Measurements from ENCODE around the gene MYO3B. TPM values are rescaled to one million over a fixed set of nuclear protein-coding genes. Genes with fewer than 3 reads are reported as not detected.
"Not testable (repeated sequence)": the region's sequence is repeated elsewhere in the genome, so short reads cannot be mapped to it uniquely, and the experiment has no call there.

Gene MYO3B
- polyA plus RNA-seq, 3 donors, result 6.5 to 7.7 (median 6.7) TPM

DNA sequence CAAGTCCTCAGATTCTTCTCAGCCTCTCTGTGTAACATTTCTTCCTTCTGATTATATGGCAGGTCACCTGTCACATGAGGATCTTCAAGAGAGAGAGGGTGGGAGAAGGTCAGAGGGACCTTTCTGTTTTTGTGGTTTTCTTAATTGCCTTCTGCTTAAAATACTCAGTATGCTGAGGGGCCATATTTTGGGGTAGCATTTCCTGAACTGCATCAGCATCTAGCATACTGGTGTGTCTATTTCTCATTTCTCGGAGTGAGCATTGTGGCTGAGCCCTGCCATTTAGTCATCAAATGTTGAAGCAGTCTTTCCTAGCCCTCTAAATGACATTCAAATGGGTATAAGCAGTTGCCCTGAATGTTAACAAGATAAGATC lies 162.7 kb downstream of the MYO3B start:
- no peak for DNase-seq

DNA sequence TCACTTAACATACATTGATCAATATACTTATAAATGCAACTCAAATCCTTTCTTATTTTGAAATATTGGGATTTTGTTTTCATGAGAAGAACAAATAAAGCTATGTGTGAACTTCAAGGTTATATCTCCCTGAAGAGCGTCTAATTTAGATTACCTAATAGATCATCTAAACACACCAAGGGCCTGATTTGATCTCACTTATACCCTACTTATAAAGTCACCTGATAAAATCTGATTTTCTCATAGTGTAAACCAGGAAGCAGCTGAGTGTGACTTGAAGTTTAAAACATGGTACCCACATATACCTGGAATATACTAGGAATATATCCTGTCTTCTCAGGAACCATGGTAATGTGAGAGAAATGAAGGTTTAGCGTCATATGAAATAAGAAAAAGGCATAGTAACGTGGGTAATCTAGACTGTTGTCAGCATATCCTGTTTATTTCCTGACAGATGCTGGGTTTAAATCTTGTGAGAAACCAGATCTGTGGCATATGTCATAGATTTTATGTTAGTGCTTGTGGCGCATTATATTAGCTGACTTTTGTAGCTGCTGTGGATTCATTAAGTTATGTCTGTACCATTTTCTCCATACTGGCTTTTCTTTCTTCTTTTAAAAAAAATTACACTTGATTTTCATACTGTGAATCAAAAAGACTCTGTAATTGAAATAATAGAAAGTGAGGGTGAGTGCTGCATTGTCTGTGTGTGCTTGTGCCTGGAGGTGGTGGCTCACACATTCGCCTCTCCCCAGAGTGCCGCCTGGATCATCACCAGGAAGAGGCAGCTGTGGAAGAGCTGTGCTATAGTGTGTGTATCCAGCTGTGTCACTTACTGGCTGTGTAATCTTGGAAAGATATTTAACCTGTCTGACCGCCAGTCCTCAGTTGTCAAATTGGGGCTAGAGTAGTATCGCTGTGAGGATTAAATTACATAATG lies 164.0 kb downstream of the MYO3B start:
- no peak for DNase-seq

DNA sequence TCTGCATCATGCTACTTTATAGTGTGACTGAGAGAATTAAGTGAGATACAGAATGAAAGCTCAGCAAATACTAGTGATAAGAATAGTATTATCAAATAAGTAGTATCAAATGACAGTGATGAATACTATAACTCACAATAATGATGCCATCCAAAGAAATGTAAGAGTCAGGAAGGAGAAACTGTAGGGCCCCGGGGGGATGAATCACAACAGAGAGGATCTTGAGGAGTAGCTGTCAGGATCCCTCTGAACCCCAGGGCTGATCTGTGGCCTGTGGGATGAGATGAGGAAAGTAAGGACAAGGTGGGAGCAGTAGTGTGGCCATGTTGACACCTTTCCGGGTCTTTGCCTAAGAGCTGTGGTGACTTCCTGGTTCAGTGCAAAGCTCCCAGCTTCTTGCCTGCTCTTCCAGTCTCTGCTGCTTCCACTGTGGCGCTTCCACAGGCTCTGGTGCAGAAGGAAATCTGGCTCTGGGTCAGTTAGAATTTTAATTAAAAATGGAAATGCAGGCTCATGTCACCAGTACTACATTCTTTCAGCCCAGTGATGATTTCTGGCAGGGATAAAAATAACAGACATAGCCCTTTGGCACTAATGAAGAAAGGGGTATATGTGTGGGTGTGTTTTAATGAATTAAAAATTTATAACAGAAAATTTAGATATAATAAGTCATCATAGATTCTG lies 166.9 kb downstream of the MYO3B start:
- no peak for DNase-seq

GRCh38 chr2:170345607-170346006 lies 167.7 kb downstream of the MYO3B start:
- no peak for DNase-seq

DNA sequence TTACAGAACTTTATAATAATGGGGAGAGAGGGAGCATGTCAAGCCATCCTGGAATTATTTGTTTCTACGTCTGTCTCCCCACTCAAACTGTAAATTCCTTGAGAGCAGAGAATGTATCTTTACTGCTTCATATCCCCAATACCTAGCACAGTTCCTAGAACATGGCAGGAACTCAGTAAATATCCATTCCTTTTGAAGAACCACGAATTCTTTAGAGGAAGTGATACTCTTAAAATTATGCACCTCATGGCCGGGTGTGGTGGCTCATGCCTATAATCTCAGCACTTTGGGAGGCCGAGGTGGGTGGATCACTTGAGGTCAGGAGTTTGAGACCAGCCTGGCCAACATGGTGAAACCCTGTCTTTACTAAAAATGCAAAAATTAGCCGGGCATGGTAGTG lies 171.3 kb downstream of the MYO3B start:
- not testable (repeated sequence) for DNase-seq

DNA sequence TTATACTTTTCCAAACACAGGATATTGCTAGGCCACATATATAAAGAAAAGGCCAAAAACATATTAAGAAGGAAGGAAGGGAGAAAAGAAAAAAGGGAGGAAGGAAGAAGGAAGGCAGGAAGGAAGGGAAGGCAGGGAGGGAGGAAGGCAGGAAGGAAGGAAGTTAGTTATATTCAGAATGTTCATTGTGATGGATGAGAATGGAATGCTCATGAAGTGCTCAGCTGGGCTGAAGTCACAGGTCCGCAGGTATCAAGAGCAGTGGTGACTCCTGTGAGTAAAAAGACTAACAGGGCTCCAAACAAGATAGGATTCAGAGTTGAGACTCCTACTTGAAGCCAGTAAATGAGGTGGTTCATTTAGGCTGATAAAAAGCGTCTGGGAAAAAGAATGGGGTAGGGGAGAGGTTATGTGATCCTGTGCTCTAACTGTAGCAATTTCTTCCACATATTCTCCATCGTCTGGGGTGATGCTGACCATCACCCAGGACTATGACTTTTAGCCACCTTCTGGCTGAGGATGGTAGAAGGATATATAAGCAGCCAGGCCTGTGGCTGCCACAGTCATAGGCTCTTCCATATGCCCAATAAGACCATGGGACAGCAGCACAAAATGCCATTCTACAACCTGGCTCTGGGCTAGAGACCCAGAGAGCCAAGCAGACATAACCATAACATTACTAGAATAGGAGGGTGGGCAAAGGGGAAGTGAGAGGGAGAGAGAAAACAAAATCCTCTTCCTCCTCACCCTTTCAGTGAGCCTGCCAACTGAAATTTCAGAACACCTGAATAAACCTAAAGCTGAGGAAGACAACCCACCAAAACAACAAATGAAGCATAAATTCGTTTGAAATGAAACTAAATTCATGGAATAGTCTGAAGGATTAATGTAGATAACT lies 173.2 kb downstream of the MYO3B start:
- DNase-seq, result no peak

DNA sequence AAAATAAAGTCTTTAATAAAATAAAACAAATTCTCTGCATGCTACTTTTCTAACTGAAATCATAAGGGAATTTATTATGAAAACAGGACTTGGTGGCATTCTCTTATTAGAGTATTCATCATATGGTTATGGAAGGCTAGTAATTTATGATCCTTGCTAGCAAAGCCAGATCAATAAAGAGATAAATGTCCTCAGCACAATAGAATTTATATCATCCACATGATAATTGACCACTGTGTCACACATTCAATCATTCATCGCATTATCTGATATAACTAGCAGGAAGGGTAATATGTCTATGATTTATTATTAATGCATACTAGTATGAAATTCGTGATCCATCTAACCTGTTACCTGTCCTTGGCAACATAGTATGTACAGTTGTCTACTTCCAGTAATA lies 175.8 kb downstream of the MYO3B start:
- DNase-seq, result no peak

GRCh38 chr2:170354388-170354787 lies 176.4 kb downstream of the MYO3B start:
- no peak for DNase-seq

DNA sequence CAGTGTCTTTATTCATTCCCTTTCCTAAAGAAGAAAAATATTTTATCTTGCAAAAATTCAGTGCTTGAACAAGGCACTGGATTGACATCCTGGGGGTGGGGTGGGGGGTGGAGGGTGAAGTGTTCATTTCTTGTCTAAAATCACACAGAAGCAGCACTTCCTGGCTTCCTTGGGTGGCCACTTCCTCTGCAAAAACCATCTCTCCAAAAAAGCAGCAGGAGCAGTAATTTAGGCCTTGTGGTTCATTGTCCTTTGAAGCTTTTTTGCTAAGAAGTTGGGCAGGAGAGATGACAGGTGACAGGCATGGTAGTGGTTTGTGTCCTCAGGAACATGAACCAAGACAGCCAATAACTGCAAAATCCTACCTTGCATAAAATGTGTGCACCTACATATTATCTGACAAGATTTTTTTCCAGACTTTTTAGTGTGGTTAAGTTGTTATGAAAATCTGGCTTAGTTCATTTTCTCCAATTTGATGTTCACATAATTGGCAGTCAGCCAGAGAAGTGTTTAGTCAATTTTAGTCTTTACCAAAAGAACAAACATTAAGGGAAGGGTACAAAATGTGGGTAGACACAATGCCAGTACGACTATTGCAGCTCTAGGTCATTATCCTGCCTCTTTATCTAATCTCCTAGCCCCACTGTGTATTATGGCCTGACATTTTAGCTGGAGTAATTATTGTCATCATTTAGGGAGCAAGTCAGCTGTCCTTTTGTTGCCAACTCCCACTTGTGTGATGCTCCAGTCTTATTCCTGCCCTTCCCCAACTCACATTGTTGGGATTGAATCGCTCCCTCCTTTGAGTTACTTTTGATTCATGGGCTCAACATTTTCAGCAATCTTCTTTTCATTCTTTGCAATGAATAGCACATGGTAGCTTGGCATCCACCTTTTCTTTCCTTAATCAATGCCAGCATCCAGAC lies 177.2 kb downstream of the MYO3B start:
- DNase-seq, result no peak

- DNase-seq, result no peak
Measured at GRCh38 chr2:170359466-170359865, 181.5 kb downstream of the MYO3B start.

DNA sequence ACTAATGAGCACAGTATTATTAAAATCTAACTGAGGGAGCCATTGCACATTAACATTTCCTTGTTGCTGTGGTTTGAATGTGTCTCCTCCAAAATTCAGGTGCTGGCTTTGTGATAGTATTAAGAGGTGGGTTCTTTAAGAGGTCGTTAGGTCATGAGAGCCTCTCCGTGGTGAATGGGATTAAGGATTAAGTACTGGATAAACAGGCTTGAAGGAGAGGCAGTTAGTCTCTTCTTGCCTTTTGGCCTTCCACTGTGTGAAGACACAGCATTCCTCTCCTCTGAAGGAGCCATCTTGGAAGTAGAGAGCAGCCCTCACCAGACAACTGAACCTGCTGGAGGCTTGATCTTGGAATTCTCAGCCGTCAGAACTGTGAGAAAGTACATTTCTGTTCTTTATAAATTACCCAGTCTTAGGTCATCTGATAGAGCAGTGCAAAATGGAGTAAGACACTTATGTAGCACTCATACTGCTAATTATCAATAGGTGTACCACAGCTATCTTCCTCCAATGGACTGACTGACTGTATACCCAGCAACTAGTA lies 182.7 kb downstream of the MYO3B start:
- no peak for DNase-seq

DNA sequence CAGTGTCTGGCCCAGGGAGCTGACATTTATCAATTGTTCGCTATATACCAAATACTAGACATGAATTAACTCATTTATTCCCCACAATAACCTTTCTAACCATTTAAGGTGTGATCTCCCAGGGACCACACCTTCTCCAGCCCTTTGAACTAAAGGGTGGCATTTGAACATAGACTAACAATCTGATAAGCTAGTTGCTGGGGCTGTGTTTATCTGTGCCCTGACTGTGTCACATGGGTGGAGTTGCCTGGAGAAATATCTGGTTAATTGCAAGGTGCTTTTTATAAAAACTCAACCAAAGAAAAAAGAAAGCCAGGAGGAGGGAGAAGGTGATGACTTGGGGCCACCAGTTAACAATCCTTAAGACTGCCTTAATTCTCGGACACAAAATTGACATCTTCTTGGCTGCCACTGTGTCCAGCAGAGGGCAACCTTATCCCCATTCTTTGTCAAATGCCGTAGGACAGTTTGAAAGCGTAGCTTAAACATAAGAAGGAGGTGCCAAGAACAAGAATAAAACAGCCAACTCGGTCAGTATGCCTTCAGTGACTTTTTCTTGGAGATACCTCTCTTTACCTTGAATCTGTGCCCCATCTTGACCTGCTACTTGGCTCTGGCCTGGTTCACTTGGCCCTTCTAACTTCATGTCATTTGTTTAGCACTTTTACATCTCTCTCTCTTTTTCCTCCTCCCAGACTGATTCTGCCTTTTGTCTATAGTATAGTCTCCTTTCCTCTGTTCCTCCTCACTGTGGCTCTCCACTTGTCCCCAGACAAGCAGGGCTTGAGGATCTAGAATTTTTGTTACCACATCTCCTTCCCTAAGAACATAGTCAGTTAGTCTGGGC lies 183.4 kb downstream of the MYO3B start:
- peak; percentile 57 for DNase-seq

DNA sequence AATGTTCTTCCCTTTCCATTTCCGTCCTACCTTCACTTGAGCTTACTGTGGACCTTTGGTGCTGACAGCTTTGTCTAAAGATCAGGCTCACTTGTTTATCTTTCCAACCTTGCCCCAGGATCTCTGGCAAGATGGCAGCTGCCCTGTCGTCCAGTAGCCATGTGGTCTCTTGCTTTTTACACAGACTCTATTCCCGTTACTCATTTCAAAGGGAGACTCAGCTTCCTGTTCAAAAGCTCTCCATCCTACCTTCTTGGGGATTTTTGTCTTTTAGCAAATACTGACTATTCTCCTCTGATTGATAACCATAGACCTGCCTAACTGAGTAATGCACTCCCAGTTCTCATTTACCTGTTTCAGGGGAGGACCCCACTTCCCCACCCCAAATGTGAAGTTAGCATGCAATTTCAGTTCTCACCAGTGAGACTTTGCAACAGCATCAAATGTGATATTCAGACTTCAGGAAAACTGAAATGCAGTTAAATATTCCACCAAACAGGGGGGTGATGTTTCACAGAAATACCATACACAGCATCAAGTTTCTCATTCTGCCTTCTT lies 184.4 kb downstream of the MYO3B start:
- no peak for DNase-seq

- DNase-seq, result no peak
Measured at GRCh38 chr2:170362871-170363631, 185.1 kb downstream of the MYO3B start.

GRCh38 chr2:170365003-170365402 lies 187.1 kb downstream of the MYO3B start:
- DNase-seq, result no peak

GRCh38 chr2:170365686-170366085 lies 187.7 kb downstream of the MYO3B start:
- no peak for DNase-seq

DNA sequence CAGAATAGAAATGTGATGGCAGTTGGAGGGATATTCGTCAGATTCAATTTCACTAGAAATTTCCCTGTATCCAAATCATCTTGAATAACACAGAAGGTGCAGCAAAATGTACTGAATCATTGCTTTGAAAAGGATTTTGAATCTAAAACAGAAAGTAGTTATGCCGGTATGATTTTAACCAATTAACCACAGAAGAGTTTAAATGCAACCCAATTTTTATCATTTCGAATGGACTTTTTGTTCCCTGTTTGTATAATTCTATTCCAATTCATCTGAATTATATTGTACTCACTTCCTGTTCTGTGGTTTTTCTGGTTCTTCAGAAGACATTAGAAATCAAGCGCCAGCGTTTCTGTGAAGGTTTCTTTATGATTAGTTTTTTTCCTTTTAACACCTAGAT lies 190.4 kb downstream of the MYO3B start:
- DNase-seq, result no peak

GRCh38 chr2:170369228-170369627 lies 191.3 kb downstream of the MYO3B start:
- DNase-seq, result no peak

DNA sequence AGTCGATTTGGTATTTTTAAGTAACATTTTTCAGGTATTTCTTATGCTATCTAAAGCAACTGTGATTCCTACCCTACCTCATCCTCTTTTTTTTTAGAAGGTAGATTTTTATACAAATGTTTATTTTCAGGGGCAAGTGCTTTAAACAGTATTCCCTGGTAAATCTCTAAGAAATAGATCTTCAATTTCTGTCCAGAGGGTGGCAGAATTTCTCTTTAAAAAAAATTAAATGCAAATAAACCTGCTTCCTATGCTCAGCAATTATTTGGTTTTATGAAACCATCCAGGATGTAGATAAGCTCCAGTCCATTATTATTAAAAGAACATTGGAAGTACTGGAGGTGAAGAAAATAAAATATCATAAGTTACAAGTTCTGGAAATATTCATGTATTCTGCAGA lies 191.9 kb downstream of the MYO3B start:
- DNase-seq, result no peak
